ENCODE measurements around the gene B3GNT9. TPM values are rescaled to one million over a fixed set of nuclear protein-coding genes. Genes with fewer than 3 reads are reported as not detected.

Gene B3GNT9
- total RNA-seq, 4 donors from 2014 or later, result 6.8 to 19.2 (median 14.9) TPM

GRCh38 chr16:67174706-67175231, 24.0 kb upstream of the B3GNT9 start:
- ATAC-seq (ENCODE audit: low FRiP score), result no peak
- TF ChIP-seq, protein P1, sequence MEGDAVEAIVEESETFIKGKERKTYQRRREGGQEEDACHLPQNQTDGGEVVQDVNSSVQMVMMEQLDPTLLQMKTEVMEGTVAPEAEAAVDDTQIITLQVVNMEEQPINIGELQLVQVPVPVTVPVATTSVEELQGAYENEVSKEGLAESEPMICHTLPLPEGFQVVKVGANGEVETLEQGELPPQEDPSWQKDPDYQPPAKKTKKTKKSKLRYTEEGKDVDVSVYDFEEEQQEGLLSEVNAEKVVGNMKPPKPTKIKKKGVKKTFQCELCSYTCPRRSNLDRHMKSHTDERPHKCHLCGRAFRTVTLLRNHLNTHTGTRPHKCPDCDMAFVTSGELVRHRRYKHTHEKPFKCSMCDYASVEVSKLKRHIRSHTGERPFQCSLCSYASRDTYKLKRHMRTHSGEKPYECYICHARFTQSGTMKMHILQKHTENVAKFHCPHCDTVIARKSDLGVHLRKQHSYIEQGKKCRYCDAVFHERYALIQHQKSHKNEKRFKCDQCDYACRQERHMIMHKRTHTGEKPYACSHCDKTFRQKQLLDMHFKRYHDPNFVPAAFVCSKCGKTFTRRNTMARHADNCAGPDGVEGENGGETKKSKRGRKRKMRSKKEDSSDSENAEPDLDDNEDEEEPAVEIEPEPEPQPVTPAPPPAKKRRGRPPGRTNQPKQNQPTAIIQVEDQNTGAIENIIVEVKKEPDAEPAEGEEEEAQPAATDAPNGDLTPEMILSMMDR (IDR thresholded peaks at IDR 0.05), result no peak
- no peak for DNase-seq (ENCODE audit: low spot score)

GRCh38 chr16:67173808-67174705, 23.3 kb upstream of the B3GNT9 start:
- DNase-seq (ENCODE audit: low spot score) (peak; percentile 56), ATAC-seq (ENCODE audit: low FRiP score) (peak; percentile 79)
- TF ChIP-seq, protein P1 (IDR thresholded peaks at IDR 0.05), result no peak

DNA sequence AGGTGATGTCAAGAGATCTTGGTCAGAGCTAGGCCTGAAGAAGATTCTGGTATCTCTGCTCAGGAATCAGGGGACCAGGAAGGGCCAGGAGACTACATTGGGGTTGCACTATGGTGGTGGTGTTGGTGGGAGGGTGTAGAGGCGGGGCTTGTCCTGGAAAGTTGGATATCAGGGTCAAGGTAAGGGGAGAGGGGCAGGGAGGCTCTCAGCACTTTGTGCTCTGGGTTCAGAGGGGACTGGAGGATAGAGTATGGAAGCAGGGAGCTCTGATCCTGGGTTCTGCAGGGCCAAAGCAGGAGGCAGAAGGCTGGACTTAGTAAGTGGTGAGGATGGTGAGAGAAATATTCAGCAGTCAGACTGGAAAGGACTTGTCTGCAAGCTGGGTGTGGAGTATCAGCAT, 22.5 kb upstream of the B3GNT9 start:
- DNase-seq (ENCODE audit: low spot score) (no peak), ATAC-seq (ENCODE audit: low FRiP score) (no peak)
- TF ChIP-seq, protein P1 (IDR thresholded peaks at IDR 0.05), result no peak

- DNase-seq (ENCODE audit: low spot score) (no peak), ATAC-seq (ENCODE audit: low FRiP score) (peak; percentile 16)
- TF ChIP-seq, protein P1 (IDR thresholded peaks at IDR 0.05), result no peak
Observed at GRCh38 chr16:67170949-67171649, 20.3 kb upstream of the B3GNT9 start.

DNA sequence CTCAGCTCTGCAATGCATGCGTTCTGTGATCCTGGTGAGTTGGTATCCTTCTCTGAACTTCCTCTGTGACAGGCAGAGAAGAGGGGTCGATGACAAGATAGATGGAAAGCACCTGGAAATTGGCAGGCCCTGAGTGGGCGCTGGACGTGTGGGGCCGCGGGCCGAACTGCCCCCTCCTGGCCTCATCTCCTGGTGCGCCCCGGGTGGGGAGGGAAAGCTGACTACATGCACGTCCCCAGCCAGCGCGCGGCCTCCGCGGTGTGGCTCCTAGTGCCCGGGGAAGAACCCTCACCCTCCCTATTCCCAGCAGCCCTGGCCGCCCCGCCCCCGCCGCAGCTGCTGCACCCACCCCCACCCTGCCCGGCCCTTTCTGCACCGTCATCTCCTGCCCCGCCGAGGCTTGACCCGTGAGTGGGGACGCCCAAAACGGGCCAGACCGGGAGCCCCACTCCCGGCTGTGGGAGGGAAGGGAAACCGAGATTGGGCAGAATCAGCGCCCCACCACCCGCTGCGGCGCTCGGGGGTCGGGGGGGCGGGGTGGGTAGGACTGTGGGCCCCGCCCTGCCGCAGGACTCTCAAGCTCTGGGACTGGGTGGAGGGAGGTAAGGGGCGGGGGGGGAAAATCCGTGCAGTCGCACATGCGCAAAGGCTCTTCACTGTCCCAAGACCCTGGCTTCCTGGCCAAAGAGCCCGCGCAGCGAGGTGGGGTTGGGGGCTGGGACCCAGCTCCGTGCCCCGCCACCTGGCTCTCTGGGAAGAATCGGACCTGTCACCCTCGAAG, 19.6 kb upstream of the B3GNT9 start, which contains the start of gene NOL3:
NOL3 (plus strand) TSS at position 371 of the 781 bp plus-strand sequence.
- ATAC-seq (ENCODE audit: low FRiP score), result peak; percentile 76
- peak; percentile 57 for DNase-seq (ENCODE audit: low spot score)
- TF ChIP-seq, protein P1 (IDR thresholded peaks at IDR 0.05), result no peak

- no peak for DNase-seq (ENCODE audit: low spot score)
Observed at GRCh38 chr16:67169642-67170167, 18.9 kb upstream of the B3GNT9 start.

More at GRCh38 chr16:67169642-67170167, 18.9 kb upstream of the B3GNT9 start:
- TF ChIP-seq, protein P1 (IDR thresholded peaks at IDR 0.05), result no peak
- no peak for ATAC-seq (ENCODE audit: low FRiP score)

Measured in omental fat pad (tissue), 4 donors.